Skin epidermis (tissue), 12 donors: ENCODE measurements around the gene NEURL1B.

Experiments used
- H3K27ac ChIP-seq, 21 experiments: fragments of 200-600 bp; sonication (generic) in 11 of 21; one replicate each; pipeline ENCODE4 v1.5.0; 2020; ENCODE audit warnings: mild to moderate bottlenecking in 3 of 21, inconsistent platforms in 2 of 21, moderate library complexity in 2 of 21
- H3K4me3 ChIP-seq, 7 experiments: fragments of 200-600 bp; sonication (generic) in 2 of 7; one replicate each; pipeline ENCODE4 v1.5.0; 2020; ENCODE audit warnings: inconsistent platforms in 2 of 7, mild to moderate bottlenecking in 2 of 7, moderate library complexity in 1 of 7

The NEURL1B gene

DNA sequence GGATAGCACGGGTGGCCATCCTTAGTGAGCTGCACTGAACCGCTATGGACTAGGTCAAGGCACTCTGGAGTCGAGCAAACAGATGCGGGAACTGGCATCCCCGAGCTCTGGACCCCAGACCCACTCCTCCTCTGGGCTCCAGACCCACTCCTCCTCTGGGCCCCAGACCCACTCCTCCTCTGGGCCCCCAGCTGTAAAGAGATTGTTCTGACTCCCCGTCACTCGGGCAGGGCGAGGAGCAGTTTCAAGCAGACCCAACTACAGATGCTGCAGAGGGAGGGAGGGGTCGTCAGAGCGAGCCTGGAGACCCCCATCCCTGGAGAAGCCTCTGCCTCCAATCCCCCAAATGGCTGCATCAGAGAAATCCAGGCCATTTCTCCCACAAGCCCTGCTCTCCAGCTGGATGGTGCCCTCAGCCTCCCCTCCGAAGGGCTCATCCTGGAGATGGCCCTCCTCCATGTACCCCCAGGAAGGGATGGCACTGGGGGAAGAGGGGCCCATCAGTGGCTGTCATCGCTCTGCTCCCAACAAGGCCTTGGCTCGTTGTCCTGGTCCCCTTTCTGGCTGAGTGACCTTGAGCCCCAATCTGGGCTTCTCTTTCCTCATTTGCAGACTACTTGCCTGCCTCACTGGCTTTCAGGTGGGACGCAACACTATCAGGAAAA is 91.3 kb downstream of the NEURL1B start:
- H3K4me3 ChIP-seq: no peak overlapping the region
- H3K27ac ChIP-seq: peak overlapping the region; percentile 19 to 99 (median 96)

DNA sequence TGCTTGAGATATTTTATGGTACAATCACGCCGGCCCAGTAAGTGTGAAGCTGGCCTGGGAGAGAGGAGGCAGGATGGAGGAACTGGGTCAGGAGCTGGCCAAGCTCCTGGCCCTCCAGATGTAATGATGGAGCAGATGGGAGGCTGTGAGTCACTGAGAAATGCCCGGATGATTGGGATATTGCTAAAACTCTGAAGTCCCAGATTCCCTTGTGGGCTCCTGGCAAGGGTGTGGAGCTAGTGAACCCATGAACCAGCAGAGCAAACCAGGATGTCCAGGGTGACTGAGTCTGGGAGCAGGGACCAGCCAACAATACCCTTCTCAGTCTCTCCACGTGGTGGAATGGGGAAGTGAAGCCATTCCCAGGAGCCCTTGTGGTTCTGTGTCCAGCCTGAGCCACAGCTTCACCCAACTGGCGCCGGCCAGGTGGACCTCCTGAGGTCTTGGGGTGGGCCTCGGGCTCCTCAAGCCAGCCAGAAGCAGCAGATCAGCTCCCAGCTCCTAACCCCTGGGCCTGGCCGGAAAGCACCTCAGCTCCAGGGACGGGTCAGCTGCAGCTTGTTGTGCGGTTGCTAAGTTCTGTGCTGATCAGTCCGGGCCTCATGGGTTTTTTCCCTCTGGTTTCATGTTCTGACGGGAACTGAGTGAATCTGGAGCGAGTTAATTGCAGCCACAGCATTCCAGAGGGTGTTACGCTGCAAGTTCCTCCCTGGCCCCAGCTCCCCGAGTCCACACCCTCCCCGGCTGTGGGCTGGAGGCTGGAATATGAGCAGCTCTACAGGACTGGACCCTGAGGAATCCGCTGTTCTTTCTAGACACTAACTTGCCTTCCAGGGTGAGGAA is 92.3 kb downstream of the NEURL1B start:
- no peak overlapping the region for H3K4me3 ChIP-seq

DNA sequence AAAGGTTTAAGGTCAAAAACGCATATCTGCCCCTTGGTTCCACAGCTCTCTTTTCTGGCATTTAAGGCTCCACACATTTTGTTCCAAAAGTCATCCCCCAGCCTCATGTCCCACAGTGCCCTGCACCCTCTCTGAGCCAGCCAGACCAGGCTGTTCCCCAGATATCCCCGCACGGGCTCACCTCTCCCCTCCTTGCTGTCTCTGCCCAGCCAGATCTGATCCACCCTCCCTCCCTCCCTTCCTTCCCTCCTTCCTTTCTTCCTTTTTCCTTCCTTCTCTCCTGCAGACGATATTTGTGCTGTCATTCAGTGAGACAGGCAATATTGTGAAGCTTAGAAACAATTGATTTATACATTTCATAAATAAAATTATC is 92.9 kb downstream of the NEURL1B start:
- H3K27ac ChIP-seq: peak overlapping the region in 20 of 21 experiments; percentile 90 to 99 (median 96)
- no peak overlapping the region for H3K4me3 ChIP-seq

More for the DNA sequence above, 92.3 kb downstream of the NEURL1B start:
- peak overlapping the region; percentile 60 to 99 (median 96) for H3K27ac ChIP-seq

DNA sequence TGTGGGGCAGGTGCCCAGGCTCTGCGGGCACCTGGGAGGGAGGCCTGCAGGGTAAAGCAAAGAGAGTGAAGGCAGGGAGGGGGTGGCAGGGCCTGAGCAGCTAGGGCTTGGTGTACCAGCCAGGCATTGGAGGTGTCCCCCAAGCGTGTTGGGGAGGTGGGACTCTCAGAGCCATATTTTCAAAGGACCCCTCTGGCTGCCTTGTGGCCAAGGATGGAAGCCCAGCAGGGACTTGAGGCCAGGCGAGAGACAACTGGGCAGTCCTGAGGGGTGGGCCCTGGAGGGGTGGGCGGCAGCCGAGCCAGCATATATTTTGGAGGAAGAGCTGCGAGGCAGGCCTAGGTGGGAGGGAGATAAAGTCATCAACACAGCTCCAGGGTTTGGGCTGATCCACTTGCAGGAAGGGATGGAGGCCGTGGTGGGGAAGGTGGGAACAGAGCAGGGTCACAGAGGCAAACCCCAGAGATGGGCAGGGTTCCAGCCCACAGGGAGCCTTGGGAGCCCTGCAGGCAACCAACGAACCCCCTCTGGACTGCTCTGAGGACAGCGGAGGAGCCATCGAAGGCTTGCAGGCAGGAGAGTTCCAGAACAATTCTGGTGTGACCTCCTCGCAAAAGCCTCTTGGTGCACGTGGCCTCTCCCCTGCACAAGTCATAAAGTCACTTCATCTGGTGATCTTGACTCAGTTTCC is 94.2 kb downstream of the NEURL1B start:
- H3K27ac ChIP-seq: peak overlapping the region in 18 of 21 experiments; percentile 65 to 99 (median 96)

DNA sequence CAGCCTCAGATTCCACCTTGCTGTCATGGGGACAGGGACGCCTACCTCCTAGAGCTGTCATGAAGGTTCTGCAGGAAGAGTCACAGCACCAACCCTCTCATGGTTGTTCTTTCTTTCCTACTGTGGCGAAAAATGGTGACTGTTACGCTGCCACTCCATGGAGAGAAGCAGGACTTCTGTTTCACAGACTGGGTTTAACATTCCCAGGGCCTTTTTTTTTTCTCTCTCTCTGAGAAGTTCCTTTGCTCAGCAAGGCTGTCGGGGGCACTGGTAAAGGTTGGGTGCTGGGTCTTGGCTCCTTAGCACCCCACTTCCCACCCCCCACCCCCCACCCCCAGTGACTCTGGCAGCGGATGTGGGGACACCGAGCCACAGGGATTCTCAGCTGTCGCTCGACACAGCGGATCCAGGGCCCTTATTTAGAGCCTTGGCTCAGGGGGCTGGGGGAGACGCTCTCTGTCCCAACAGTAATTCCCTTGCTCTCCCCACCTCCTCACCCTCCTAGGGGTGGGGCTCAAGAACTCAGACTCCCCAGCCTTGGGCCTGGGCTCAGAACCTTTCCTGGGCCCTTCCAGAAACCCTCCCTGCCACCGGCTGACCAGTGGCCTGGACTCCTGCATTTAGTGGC is 95.6 kb downstream of the NEURL1B start:
- Histone ChIP-seq H3K27ac (peak overlapping the region in 16 of 21 experiments; percentile 16 to 98 (median 64)), H3K4me3 (no peak overlapping the region)

More for the DNA sequence above, 94.2 kb downstream of the NEURL1B start:
- H3K4me3 ChIP-seq: no peak overlapping the region

DNA sequence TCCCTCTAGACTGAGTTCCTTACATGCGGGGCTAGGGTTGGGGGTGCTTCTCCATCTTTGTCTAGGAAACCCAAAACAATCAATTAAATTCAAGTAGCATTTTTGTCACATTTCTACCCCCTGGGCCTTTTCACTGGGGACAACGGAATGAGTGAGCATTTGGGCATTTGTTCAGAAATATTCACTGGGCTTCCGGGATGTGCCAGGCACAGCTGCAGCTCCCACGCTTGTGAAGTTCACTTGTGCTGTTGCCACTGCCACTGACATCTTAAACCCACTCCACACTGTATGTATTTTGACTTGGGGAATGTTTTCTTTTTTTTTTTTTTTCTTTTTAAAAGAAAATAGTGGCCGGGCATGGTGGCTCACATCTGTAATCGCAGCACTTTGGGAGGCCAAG is 98.3 kb downstream of the NEURL1B start:
- no peak overlapping the region for H3K4me3 ChIP-seq
- peak overlapping the region in 13 of 21 experiments; percentile 1 to 96 (median 86) for H3K27ac ChIP-seq

DNA sequence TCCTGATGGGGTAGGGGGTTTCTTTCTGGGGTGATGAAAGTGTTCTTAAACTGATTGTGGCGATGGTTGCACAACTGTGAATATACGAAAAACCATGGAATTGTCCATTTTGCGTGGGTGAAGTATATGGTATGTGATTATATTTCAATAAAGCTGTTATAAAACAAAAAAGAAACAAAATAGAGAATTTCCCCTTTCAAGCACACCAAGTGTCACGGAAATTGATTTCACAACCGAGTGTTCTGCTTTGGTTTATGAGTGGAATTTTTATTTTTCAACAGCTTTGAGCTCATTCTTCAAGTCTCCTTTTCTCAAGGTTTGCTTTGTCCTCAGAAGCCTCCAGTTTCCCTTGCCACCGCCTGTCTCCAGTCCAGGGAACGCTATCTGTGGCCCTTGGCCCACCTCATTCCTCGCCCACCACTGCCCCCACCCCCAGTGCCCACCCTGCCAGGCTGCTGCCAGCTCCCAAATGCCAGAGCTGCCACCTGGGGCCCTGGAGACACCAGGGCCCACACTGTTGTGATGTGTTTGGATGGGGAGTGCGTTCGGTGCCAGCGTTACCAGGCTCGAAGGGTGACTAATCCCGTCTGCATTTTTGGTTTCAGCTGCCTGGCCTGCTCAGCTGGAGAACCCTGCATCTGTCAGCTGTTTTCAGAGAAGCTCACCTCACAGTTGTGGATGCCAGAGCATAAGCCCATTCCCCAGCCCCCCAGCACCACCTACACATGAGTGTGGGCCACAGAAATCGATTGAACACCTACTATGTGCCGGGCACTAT is 99.6 kb downstream of the NEURL1B start:
- H3K4me3 ChIP-seq: no peak overlapping the region
- H3K27ac ChIP-seq: peak overlapping the region in 20 of 21 experiments; percentile 50 to 96 (median 88)
